Astrocyte (in vitro differentiated cells and primary cell): Measurements from ENCODE around the gene TMA7.

Experiments
- EZH2 ChIP-seq: IDR thresholded peaks from 2 replicates; pipeline ENCODE4 v1.6.1; 2012; ENCODE audit warnings: mild to moderate bottlenecking, low read length, inconsistent platforms; ENCODE audit not compliant: insufficient read depth
- TF ChIP-seq, protein P1 (sequence below): IDR thresholded peaks from 2 replicates; pipeline ENCODE4 v1.5.1; 2011; ENCODE audit warnings: low read depth, mild to moderate bottlenecking, inconsistent platforms, low read length, moderate library complexity; ENCODE audit not compliant: insufficient read depth

DNA sequence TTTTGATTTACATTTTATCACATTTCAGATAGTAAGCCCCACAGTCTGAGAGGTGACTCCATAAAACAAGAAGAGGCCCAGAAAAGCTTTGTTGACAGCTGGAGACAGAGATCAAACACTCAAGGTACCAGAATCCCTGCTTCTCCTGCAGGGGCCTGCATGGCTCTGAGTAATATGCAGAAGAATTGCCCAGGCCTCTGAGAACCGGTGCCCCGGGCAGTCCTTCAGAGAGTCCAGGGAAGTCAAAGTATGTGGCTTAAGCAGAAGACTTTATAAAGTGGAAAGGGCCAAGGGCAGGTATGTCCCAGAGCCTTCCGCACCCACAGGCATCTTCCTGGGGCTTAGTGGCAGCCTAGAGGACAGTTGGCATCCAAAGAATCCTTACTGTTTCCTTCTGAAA is 19.3 kb downstream of the TMA7 start:
- no peak for TF ChIP-seq EZH2
- TF ChIP-seq, protein P1, sequence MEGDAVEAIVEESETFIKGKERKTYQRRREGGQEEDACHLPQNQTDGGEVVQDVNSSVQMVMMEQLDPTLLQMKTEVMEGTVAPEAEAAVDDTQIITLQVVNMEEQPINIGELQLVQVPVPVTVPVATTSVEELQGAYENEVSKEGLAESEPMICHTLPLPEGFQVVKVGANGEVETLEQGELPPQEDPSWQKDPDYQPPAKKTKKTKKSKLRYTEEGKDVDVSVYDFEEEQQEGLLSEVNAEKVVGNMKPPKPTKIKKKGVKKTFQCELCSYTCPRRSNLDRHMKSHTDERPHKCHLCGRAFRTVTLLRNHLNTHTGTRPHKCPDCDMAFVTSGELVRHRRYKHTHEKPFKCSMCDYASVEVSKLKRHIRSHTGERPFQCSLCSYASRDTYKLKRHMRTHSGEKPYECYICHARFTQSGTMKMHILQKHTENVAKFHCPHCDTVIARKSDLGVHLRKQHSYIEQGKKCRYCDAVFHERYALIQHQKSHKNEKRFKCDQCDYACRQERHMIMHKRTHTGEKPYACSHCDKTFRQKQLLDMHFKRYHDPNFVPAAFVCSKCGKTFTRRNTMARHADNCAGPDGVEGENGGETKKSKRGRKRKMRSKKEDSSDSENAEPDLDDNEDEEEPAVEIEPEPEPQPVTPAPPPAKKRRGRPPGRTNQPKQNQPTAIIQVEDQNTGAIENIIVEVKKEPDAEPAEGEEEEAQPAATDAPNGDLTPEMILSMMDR = no peak
